ENCODE measurements around the gene GRID2IP. TPM values are rescaled to one million over a fixed set of nuclear protein-coding genes. Genes with fewer than 3 reads are reported as not detected.

GRID2IP gene
- total and polyA plus RNA-seq, 2 of the 13 experiments (the other 11 are each of a cell fraction or from before 2014, with no cell fraction given), result 0.03 TPM; not detected in 1

- TF ChIP-seq XBP1 (CRISPR knock-in tag; IDR thresholded peaks at IDR 0.05) (peak; percentile 66; the same call in 1 of the 2 replicates), CSRNP1 (CRISPR knock-in tag; IDR thresholded peaks at IDR 0.05) (0 out of 2 replicates have a peak, but pooled peaks have one; percentile 58), EEA1 (CRISPR knock-in tag; IDR thresholded peaks at IDR 0.05; ENCODE audit: borderline replicate concordance) (no peak), HNRNPLL (IDR thresholded peaks at IDR 0.05; ENCODE audit: low read depth, low read length, poor library complexity, severe bottlenecking) (peak; percentile 87), MZF1 (CRISPR knock-in tag; IDR thresholded peaks at IDR 0.05; ENCODE audit: borderline replicate concordance) (no peak), ZNF605 (CRISPR knock-in tag; IDR thresholded peaks at IDR 0.05) (0 out of 2 replicates have a peak, but pooled peaks have one; percentile 14), ZSCAN30 (CRISPR knock-in tag; IDR thresholded peaks at IDR 0.05) (0 out of 2 replicates have a peak, but pooled peaks have one; percentile 59), ZBTB43 (CRISPR knock-in tag; conservative IDR thresholded peaks at IDR 0.05) (0 out of 2 replicates have a peak, but pooled peaks have one; percentile 30), ZNF430 (CRISPR knock-in tag; IDR thresholded peaks at IDR 0.05) (no peak), NR2F2 (IDR thresholded peaks at IDR 0.05; ENCODE audit: borderline replicate concordance, low read depth) (peak; percentile 28; the same call in 1 of the 2 replicates), ZNF264 (CRISPR knock-in tag; IDR thresholded peaks at IDR 0.05) (0 out of 2 replicates have a peak, but pooled peaks have one; percentile 65), PCBP1 (IDR thresholded peaks at IDR 0.05; ENCODE audit: borderline replicate concordance, low read depth, low read length) (0 out of 2 replicates have a peak, but pooled peaks have one; percentile 9), GLI4 (CRISPR knock-in tag; IDR thresholded peaks at IDR 0.05; ENCODE audit: borderline replicate concordance) (no peak), ZNF687 (CRISPR knock-in tag; IDR thresholded peaks at IDR 0.05) (peak; percentile 82), IRF1 (CRISPR knock-in tag; IDR thresholded peaks at IDR 0.05; ENCODE audit: low read depth) (peak; percentile 88; the same call in 1 of the 2 replicates), ZNF274 (CRISPR knock-in tag; IDR thresholded peaks at IDR 0.05) (no peak), ELF1 (CRISPR knock-in tag; IDR thresholded peaks at IDR 0.05) (peak; percentile 79), ZNF230 (CRISPR knock-in tag; IDR thresholded peaks at IDR 0.05) (peak; percentile 76; the same call in 1 of the 2 replicates), ZBTB7A (CRISPR knock-in tag; IDR thresholded peaks at IDR 0.05) (0 out of 2 replicates have a peak, but pooled peaks have one; percentile 49)
These were observed 103.6 kb downstream of the GRID2IP start, which contains the start of gene DAGLB (continued) for GRCh38 chr7:6447581-6448199.
